CD14-positive monocyte (primary cell): ENCODE measurements around the gene ST3GAL2. TPM values are rescaled to one million over a fixed set of nuclear protein-coding genes. Genes with fewer than 3 reads are reported as not detected.
A peak's percentile ranks its signal among the peaks of the same experiment; 100 is the strongest.

Experiments used
- DNase-seq, 3 donors: peaks; one replicate each; pipeline ENCODE4 v3.0.0-alpha.2; 2011 to 2022
- H2AFZ ChIP-seq: 2 replicates; pipeline ENCODE4 v1.6.0; 2012; ENCODE audit warnings: mild to moderate bottlenecking, low read depth, low read length, inconsistent platforms; ENCODE audit not compliant: insufficient read depth, poor library complexity, severe bottlenecking
- H3K27ac ChIP-seq, 2 donors: 1 replicate in 1 of 2; 2 replicates in 1 of 2; pipeline ENCODE4 v1.5.1; 2012 to 2013; ENCODE audit warnings: low read length in 2 of 2, control low read depth in 1 of 2, inconsistent platforms in 1 of 2, low read depth in 1 of 2, mild to moderate bottlenecking in 1 of 2
- H3K27me3 ChIP-seq, 2 donors: one replicate each; pipeline versions ENCODE4 v1.6.0 to v1.6.1; 2011 to 2013; ENCODE audit warnings: low read length in 2 of 2; ENCODE audit not compliant: control insufficient read depth in 2 of 2, insufficient read depth in 2 of 2
- H3K36me3 ChIP-seq, 2 donors: replicated peaks in 1 of 2; 1 replicate in 1 of 2; 2 replicates in 1 of 2; pipeline versions ENCODE4 v1.5.1 to v1.6.1; 2012 to 2013; ENCODE audit warnings: low read length in 2 of 2, control low read depth in 1 of 2, inconsistent platforms in 1 of 2, mild to moderate bottlenecking in 1 of 2; ENCODE audit not compliant: insufficient read depth in 2 of 2, control insufficient read depth in 1 of 2
- H3K4me1 ChIP-seq, 2 donors: 1 replicate in 1 of 2; 2 replicates in 1 of 2; pipeline versions ENCODE4 v1.5.1 to v1.6.1; 2012 to 2013; ENCODE audit warnings: low read length in 2 of 2, control low read depth in 1 of 2, inconsistent platforms in 1 of 2, mild to moderate bottlenecking in 1 of 2, moderate library complexity in 1 of 2; ENCODE audit not compliant: insufficient read depth in 2 of 2, control insufficient read depth in 1 of 2
- H3K4me2 ChIP-seq: replicated peaks from 2 replicates; pipeline ENCODE3; 2012; ENCODE audit warnings: low read length, moderate library complexity, mild to moderate bottlenecking; ENCODE audit not compliant: poor library complexity, severe bottlenecking; ENCODE audit errors: extremely low read depth
- H3K4me3 ChIP-seq, 3 experiments: fragments of 200-600 bp in 1 of 3; sonication (generic) in 1 of 3; replicated peaks in 1 of 3; 1 replicate in 2 of 3; 2 replicates in 1 of 3; pipeline ENCODE4 v1.5.1; 2011 to 2013; ENCODE audit warnings: low read length in 3 of 3, mild to moderate bottlenecking in 3 of 3, control low read depth in 2 of 3, low read depth in 2 of 3, inconsistent platforms in 1 of 3, moderate library complexity in 1 of 3
- H3K79me2 ChIP-seq: 2 replicates; pipeline ENCODE4 v1.6.0; 2012; ENCODE audit warnings: mild to moderate bottlenecking, control low read depth, inconsistent platforms, low read length, moderate library complexity; ENCODE audit not compliant: insufficient read depth
- H3K9ac ChIP-seq: 2 replicates; pipeline ENCODE4 v1.6.0; 2017; ENCODE audit warnings: low read length, mild to moderate bottlenecking; ENCODE audit not compliant: insufficient read depth, poor library complexity, severe bottlenecking
- H3K9me3 ChIP-seq, 2 donors: replicated peaks in 1 of 2; 1 replicate in 1 of 2; 2 replicates in 1 of 2; pipeline versions ENCODE4 v1.5.1 to v1.6.1; 2012 to 2013; ENCODE audit warnings: low read length in 2 of 2, control low read depth in 1 of 2; ENCODE audit not compliant: control insufficient read depth in 1 of 2, insufficient read depth in 1 of 2
- H4K20me1 ChIP-seq: 2 replicates; pipeline ENCODE4 v1.6.0; 2012; ENCODE audit warnings: mild to moderate bottlenecking, low read length, control low read depth, moderate library complexity; ENCODE audit not compliant: insufficient read depth
- H3K27ac Mint-ChIP-seq, 7 donors: one replicate each; pipeline ENCODE4 v1.8.0; 2020; ENCODE audit warnings: mild to moderate bottlenecking in 7 of 7, mixed read lengths in 7 of 7, moderate library complexity in 6 of 7, inconsistent platforms in 2 of 7
- H3K27me3 Mint-ChIP-seq, 3 donors: one replicate each; pipeline ENCODE4 v1.8.0; 2021 to 2022; ENCODE audit warnings: low read depth in 3 of 3, mild to moderate bottlenecking in 3 of 3, mixed read lengths in 3 of 3, moderate library complexity in 3 of 3, inconsistent platforms in 1 of 3
- H3K36me3 Mint-ChIP-seq, 2 donors: one replicate each; pipeline ENCODE4 v1.8.0; 2020; ENCODE audit warnings: mixed read lengths in 2 of 2, inconsistent platforms in 1 of 2, mild to moderate bottlenecking in 1 of 2
- H3K4me1 Mint-ChIP-seq: one replicate; pipeline ENCODE4 v1.8.0; 2020; ENCODE audit warnings: mild to moderate bottlenecking, mixed read lengths
- H3K4me3 Mint-ChIP-seq, 2 donors: one replicate each; pipeline ENCODE4 v1.8.0; 2020; ENCODE audit warnings: mild to moderate bottlenecking in 2 of 2, mixed read lengths in 2 of 2, moderate library complexity in 1 of 2
- H3K9me3 Mint-ChIP-seq, 7 donors: one replicate each; pipeline ENCODE4 v1.8.0; 2020 to 2022; ENCODE audit warnings: mixed read lengths in 7 of 7, mild to moderate bottlenecking in 6 of 7, moderate library complexity in 6 of 7, inconsistent platforms in 2 of 7
- WGBS: methylation state at CpG from one replicate; pipeline ENCODE4 v1.1.5; 2013; ENCODE audit warnings: missing lambda C conversion rate; ENCODE audit not compliant: insufficient coverage; 5-methylcytosine and 5-hydroxymethylcytosine counted together
- intact Hi-C, 2 donors: fragments of 100-400 bp; cut with micrococcal nuclease; formaldehyde crosslinking; loops; one replicate each; pipeline versions ENCODE4 v1.15.0 to v1.15.1; 2023
- polyA plus RNA-seq, 3 donors: library from polyadenylated mRNA; depleted of rRNA in 1 of 3; unstranded in 2 of 3; stranded (reverse) in 1 of 3; fragments of 300-500 nt in 2 of 3; fragments of >200 nt in 1 of 3; fragmentation: Illumina TruSeq in 2 of 3; gene quantifications; 1 replicate in 2 of 3; 2 replicates in 1 of 3; pipeline ENCODE4 v1.2.3, GENCODE V29; 2012 to 2021
- TF ChIP-seq, protein P1 (sequence below): fragments of 200-600 bp; IDR thresholded peaks from one replicate; pipeline ENCODE4 v1.8.0; 2022; ENCODE audit warnings: antibody characterized with exemption, mild to moderate bottlenecking

The ST3GAL2 gene
- polyA plus RNA-seq, 3 donors = 13.5 to 20.0 (median 18.4) TPM

GRCh38 chr16:70380919-70381603 lies 57.8 kb downstream of the ST3GAL2 start:
- H2AFZ ChIP-seq = peak overlapping the region; percentile 91
- no peaks in the 10 kb centered on the region for H3K27me3 ChIP-seq
- H3K4me1 ChIP-seq = peaks cover 23 to 30% of the 10 kb centered on the region in 2 donors
- no peaks in the 10 kb centered on the region for H3K9me3 ChIP-seq
- Mint-ChIP-seq H3K27ac (peak overlapping the region; percentile 60 to 93 (median 88)), H3K4me3 (peak overlapping the region; percentile 89 to 97), H3K36me3 (peaks cover 17 to 35% of the 10 kb centered on the region in 2 donors), H3K9me3 (no peaks in the 10 kb centered on the region), H3K4me1 (peaks cover 25% of the 10 kb centered on the region), H3K27me3 (peaks cover 0 to 3% (median 1%) of the 10 kb centered on the region in 3 donors)
- H3K79me2 ChIP-seq = peaks cover 15% of the 10 kb centered on the region
- H3K9ac ChIP-seq = peak overlapping the region; percentile 70
- peak overlapping the region; percentile 50 to 72 for H3K27ac ChIP-seq
- H3K4me2 ChIP-seq = peak overlapping the region; percentile 97
- H4K20me1 ChIP-seq = peaks cover 4% of the 10 kb centered on the region
- peak; percentile 93 to 97 (median 95) for DNase-seq
- peaks cover 3 to 25% of the 10 kb centered on the region in 2 donors for H3K36me3 ChIP-seq
- TF ChIP-seq, protein P1, sequence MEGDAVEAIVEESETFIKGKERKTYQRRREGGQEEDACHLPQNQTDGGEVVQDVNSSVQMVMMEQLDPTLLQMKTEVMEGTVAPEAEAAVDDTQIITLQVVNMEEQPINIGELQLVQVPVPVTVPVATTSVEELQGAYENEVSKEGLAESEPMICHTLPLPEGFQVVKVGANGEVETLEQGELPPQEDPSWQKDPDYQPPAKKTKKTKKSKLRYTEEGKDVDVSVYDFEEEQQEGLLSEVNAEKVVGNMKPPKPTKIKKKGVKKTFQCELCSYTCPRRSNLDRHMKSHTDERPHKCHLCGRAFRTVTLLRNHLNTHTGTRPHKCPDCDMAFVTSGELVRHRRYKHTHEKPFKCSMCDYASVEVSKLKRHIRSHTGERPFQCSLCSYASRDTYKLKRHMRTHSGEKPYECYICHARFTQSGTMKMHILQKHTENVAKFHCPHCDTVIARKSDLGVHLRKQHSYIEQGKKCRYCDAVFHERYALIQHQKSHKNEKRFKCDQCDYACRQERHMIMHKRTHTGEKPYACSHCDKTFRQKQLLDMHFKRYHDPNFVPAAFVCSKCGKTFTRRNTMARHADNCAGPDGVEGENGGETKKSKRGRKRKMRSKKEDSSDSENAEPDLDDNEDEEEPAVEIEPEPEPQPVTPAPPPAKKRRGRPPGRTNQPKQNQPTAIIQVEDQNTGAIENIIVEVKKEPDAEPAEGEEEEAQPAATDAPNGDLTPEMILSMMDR = peak; percentile 29
- peak overlapping the region; percentile 42 to 84 (median 72) for H3K4me3 ChIP-seq
- intact Hi-C loops = loop anchor here (5.0 to 10.0 kb wide), 4 partner anchors 34 to 144 kb away; partner anchors contain the start of genes COG4 (in 2 of the 2), SF3B3 (in 2 of the 2) and DDX19A (in 1 of the 2)
- WGBS = under 1% methylated on average over 52 of the region's 52 CpGs

DNA sequence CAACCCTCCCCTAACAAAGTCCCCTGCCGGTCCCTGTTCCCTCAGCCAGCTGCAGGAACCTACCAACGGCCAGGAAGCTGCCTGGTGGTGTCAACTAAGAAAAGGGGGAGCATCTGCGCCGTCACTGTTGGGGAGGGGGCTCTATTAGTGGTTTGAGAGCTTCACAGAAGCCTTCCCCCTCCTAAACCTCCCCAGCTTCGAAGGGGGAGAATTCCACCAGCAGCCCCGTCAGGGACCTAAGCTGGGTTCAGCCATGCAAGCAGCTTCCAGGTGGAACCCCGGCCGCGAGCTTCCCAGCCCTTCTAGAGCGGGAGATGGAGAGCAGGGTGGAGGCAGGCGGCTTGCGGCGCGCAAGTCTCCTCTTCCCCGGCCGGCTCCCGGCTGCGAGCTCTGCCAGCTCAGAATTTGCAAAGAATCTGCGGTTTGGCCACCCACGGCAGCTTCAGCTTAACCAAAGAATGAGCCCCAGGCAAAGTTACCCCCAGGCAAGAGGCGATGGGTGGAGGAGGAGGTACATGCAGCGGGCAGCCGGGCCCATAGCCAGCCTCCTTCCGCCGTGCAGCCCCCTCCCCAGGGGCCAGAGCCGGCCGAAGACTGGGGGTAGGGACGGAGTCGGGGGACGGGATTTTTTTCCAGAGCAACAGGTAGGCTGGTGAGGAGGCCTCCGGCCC lies 58.5 kb downstream of the ST3GAL2 start:
- WGBS = 0% methylated on average over 21 of the region's 31 CpGs
- peak overlapping the region; percentile 89 to 97 for H3K4me3 Mint-ChIP-seq
- H4K20me1 ChIP-seq = peaks cover 4% of the 10 kb centered on the region
- peaks cover 0 to 25% of the 10 kb centered on the region in 2 donors for H3K36me3 ChIP-seq
- H2AFZ ChIP-seq = peak overlapping the region; percentile 91
- H3K79me2 ChIP-seq = peaks cover 15% of the 10 kb centered on the region
- peak overlapping the region; percentile 70 for H3K9ac ChIP-seq
- H3K27ac Mint-ChIP-seq = peak overlapping the region; percentile 19 to 82 (median 60)
- intact Hi-C loops = loop anchor here (5.0 to 10.0 kb wide), 4 partner anchors 33 to 144 kb away; partner anchors contain the start of genes COG4 (in 2 of the 2), SF3B3 (in 2 of the 2) and DDX19A (in 1 of the 2)
- DNase-seq = peak in 2 of 3 donors; percentile 7 to 18
- H3K4me1 Mint-ChIP-seq = peaks cover 25% of the 10 kb centered on the region
- H3K36me3 Mint-ChIP-seq = peaks cover 21 to 34% of the 10 kb centered on the region in 2 donors
- H3K4me3 ChIP-seq = peak overlapping the region; percentile 37 to 84 (median 72)
- H3K9me3 Mint-ChIP-seq = no peaks in the 10 kb centered on the region
- H3K4me2 ChIP-seq = peak overlapping the region; percentile 97
- peaks cover 23 to 30% of the 10 kb centered on the region in 2 donors for H3K4me1 ChIP-seq
- peak overlapping the region; percentile 50 to 72 for H3K27ac ChIP-seq
- no peaks in the 10 kb centered on the region for H3K9me3 ChIP-seq
- peaks cover 0 to 3% (median 1%) of the 10 kb centered on the region in 3 donors for H3K27me3 Mint-ChIP-seq
- no peaks in the 10 kb centered on the region for H3K27me3 ChIP-seq
- TF ChIP-seq, protein P1 = no peak
